IPS-15b (cell line): ENCODE measurements around the gene AGAP1.

ENCODE experiments used
- H3K27me3 ChIP-seq: one replicate; pipeline ENCODE4 v1.6.1; 2013; ENCODE audit warnings: low read length; ENCODE audit not compliant: control insufficient read depth, insufficient read depth
- H3K36me3 ChIP-seq: one replicate; pipeline ENCODE4 v1.6.1; 2013; ENCODE audit warnings: low read length; ENCODE audit not compliant: control insufficient read depth, insufficient read depth
- H3K4me1 ChIP-seq: one replicate; pipeline ENCODE4 v1.6.1; 2013; ENCODE audit warnings: mild to moderate bottlenecking, low read length; ENCODE audit not compliant: control insufficient read depth, insufficient read depth
- H3K4me3 ChIP-seq: one replicate; pipeline ENCODE4 v1.5.1; 2013; ENCODE audit warnings: low read depth, low read length
- H3K9ac ChIP-seq: one replicate; pipeline ENCODE4 v1.6.1; 2013; ENCODE audit warnings: low read depth, mild to moderate bottlenecking, low read length
- H3K9me3 ChIP-seq: one replicate; pipeline ENCODE4 v1.6.1; 2013; ENCODE audit warnings: mild to moderate bottlenecking, low read length; ENCODE audit not compliant: control insufficient read depth, insufficient read depth

AGAP1 gene

GRCh38 chr2:236168110-236169080 is 674.6 kb downstream of the AGAP1 start, which contains the start of gene GBX2:
GBX2 (minus strand) TSS chr2:236168386; CDS start chr2:236167971, 415 bp downstream.
- Histone ChIP-seq H3K9me3 (no peaks in the 10 kb centered on the region), H3K4me3 (peak within 1 kb of the TSS; percentile 54), H3K27me3 (peaks cover 86% of the 10 kb centered on the region), H3K4me1 (peaks cover 15% of the 10 kb centered on the region), H3K36me3 (no peaks in the 10 kb centered on the region), H3K9ac (no peak within 1 kb of the TSS)

GRCh38 chr2:236169151-236169721 is 675.4 kb downstream of the AGAP1 start:
- H3K27me3 ChIP-seq, result peaks cover 87% of the 10 kb centered on the region
- peaks cover 22% of the 10 kb centered on the region for H3K4me1 ChIP-seq
- H3K9ac ChIP-seq, result no peak overlapping the region
- no peaks in the 10 kb centered on the region for H3K9me3 ChIP-seq
- peak overlapping the region; percentile 41 for H3K4me3 ChIP-seq
- no peaks in the 10 kb centered on the region for H3K36me3 ChIP-seq

- H3K9me3 ChIP-seq, result no peaks in the 10 kb centered on the region
- H3K9ac ChIP-seq, result no peak overlapping the region
- peak overlapping the region; percentile 41 for H3K4me3 ChIP-seq
- H3K27me3 ChIP-seq, result peaks cover 90% of the 10 kb centered on the region
- peaks cover 29% of the 10 kb centered on the region for H3K4me1 ChIP-seq
- no peaks in the 10 kb centered on the region for H3K36me3 ChIP-seq
Measured at GRCh38 chr2:236169741-236170589, 676.1 kb downstream of the AGAP1 start.

GRCh38 chr2:236170590-236171165 is 676.8 kb downstream of the AGAP1 start:
- peak overlapping the region; percentile 43 for H3K4me3 ChIP-seq
- no peak overlapping the region for H3K9ac ChIP-seq
- no peaks in the 10 kb centered on the region for H3K36me3 ChIP-seq
- H3K9me3 ChIP-seq, result no peaks in the 10 kb centered on the region
- H3K27me3 ChIP-seq, result peaks cover 90% of the 10 kb centered on the region
- H3K4me1 ChIP-seq, result peaks cover 34% of the 10 kb centered on the region

- Histone ChIP-seq H3K4me3 (peak overlapping the region; percentile 43), H3K9ac (no peak overlapping the region), H3K36me3 (no peaks in the 10 kb centered on the region), H3K9me3 (no peaks in the 10 kb centered on the region), H3K4me1 (peaks cover 34% of the 10 kb centered on the region), H3K27me3 (peaks cover 90% of the 10 kb centered on the region)
Measured at GRCh38 chr2:236171181-236171679, 677.4 kb downstream of the AGAP1 start.

- no peaks in the 10 kb centered on the region for H3K36me3 ChIP-seq
- H3K27me3 ChIP-seq, result peaks cover 90% of the 10 kb centered on the region
- peaks cover 32% of the 10 kb centered on the region for H3K4me1 ChIP-seq
- H3K9ac ChIP-seq, result no peak overlapping the region
- H3K9me3 ChIP-seq, result no peaks in the 10 kb centered on the region
- peak overlapping the region; percentile 43 for H3K4me3 ChIP-seq
Measured at GRCh38 chr2:236171680-236172254, 677.9 kb downstream of the AGAP1 start.

GRCh38 chr2:236172255-236173035 is 678.6 kb downstream of the AGAP1 start:
- Histone ChIP-seq H3K9me3 (no peaks in the 10 kb centered on the region), H3K36me3 (no peaks in the 10 kb centered on the region), H3K9ac (no peak overlapping the region), H3K27me3 (peaks cover 89% of the 10 kb centered on the region), H3K4me1 (peaks cover 32% of the 10 kb centered on the region), H3K4me3 (peak overlapping the region; percentile 37)

- Histone ChIP-seq H3K36me3 (no peaks in the 10 kb centered on the region), H3K9me3 (no peaks in the 10 kb centered on the region), H3K4me3 (peak overlapping the region; percentile 37), H3K9ac (no peak overlapping the region), H3K4me1 (peaks cover 32% of the 10 kb centered on the region), H3K27me3 (peaks cover 88% of the 10 kb centered on the region)
Measured at GRCh38 chr2:236173036-236173728, 679.3 kb downstream of the AGAP1 start.

- Histone ChIP-seq H3K4me1 (peaks cover 32% of the 10 kb centered on the region), H3K4me3 (peak overlapping the region; percentile 32), H3K36me3 (no peaks in the 10 kb centered on the region), H3K9me3 (no peaks in the 10 kb centered on the region), H3K9ac (no peak overlapping the region), H3K27me3 (peaks cover 90% of the 10 kb centered on the region)
Measured at GRCh38 chr2:236173729-236174607, 680.1 kb downstream of the AGAP1 start.
